Pancreas (tissue), 10 donors: Measurements from ENCODE around the gene CHSY3. TPM values are rescaled to one million over a fixed set of nuclear protein-coding genes. Genes with fewer than 3 reads are reported as not detected.

Experiments
- ATAC-seq, 4 donors: fragments of 200-7000 bp; cut with Tn5 transposase; one replicate each; pipeline versions ENCODE4 v1.8.0 to v1.9.1; 2020; ENCODE audit warnings: mild to moderate bottlenecking in 4 of 4, moderate library complexity in 4 of 4
- DNase-seq, 6 donors: peaks; one replicate each; pipeline ENCODE4 v3.0.0-alpha.2; 2020
- FAIRE-seq: peaks from 2 replicates; lab custom pipeline; 2012; peaks lifted over from hg19 to GRCh38; lab: Jason Lieb, UNC
- H3K27ac ChIP-seq, 4 donors: fragments of 200-600 bp; sonication (generic); 1 replicate in 3 of 4; 2 replicates in 1 of 4; pipeline versions ENCODE4 v1.5.0 to v1.8.0; 2020
- H3K27me3 ChIP-seq, 4 donors: fragments of 200-600 bp; one replicate each; pipeline ENCODE4 v1.8.0; 2021
- H3K36me3 ChIP-seq, 3 donors: fragments of 200-600 bp; sonication (generic) in 1 of 3; one replicate each; pipeline versions ENCODE4 v1.5.0 to v1.8.0; 2020 to 2021
- H3K4me1 ChIP-seq, 3 donors: fragments of 200-600 bp; one replicate each; pipeline ENCODE4 v1.8.0; 2021
- H3K4me3 ChIP-seq, 4 donors: fragments of 200-600 bp; sonication (generic) in 2 of 4; one replicate each; pipeline versions ENCODE4 v1.5.0 to v1.8.0; 2020 to 2021
- H3K9me3 ChIP-seq, 4 donors: fragments of 200-600 bp; one replicate each; pipeline ENCODE4 v1.8.0; 2021
- CTCF ChIP-seq, 4 donors: fragments of 200-600 bp; sonication (generic) in 3 of 4; IDR thresholded peaks; one replicate each; pipeline versions ENCODE4 v1.5.0 to v1.8.0; 2021; ENCODE audit warnings: antibody characterized with exemption in 4 of 4
- WGBS, 2 donors: extraction: QIAGEN DNeasy Blood & Tissue Kit; methylation state at CpG; one replicate each; pipeline ENCODE4 v1.1.7; 2013; 5-methylcytosine and 5-hydroxymethylcytosine counted together
- intact Hi-C, 3 donors: fragments of 100-400 bp; cut with DNase I; formaldehyde crosslinking; loops; one replicate each; pipeline versions ENCODE4 v1.11.1 to v1.14.2; 2022
- polyA plus RNA-seq, 2 donors: library from polyadenylated mRNA; stranded (reverse); fragments of 200-250 nt; gene quantifications; one replicate each; pipeline ENCODE4 v1.2.3, GENCODE V29; 2013
- total RNA-seq, 6 donors: library from RNA; stranded (reverse); fragmentation: NEBNext Ultra II Directional in 4 of 6; extraction: Animal tissue kit (Norgen Biotek cat#: 25700) in 4 of 6; gene quantifications; one replicate each; pipeline versions ENCODE4 v1.2.1 to v1.2.4, GENCODE V29; 2021 to 2023
- donor health status: healthy with polysubstance abuse.
- donor health status: DM: no; HTN: no; CAD: no; lungs with moderate emphysema.
- donor health status: DM: no; HTN: no; CAD: no.
- donor health status: control.
- donor health status: control.
- donor health status: Bipolar disorder and iron deficiency.
- donor health status: DM: yes; HTN: yes; CAD: no.
- donor health status: DM: no; HTN: no; CAD: no.
- donor health status: DM: no; HTN: no; CAD: no.
- donor health status: DM: yes; HTN: yes; CAD: no.

The CHSY3 gene
- total and polyA plus RNA-seq, 8 donors, result 0.07 to 1.2 (median 0.16) TPM

DNA sequence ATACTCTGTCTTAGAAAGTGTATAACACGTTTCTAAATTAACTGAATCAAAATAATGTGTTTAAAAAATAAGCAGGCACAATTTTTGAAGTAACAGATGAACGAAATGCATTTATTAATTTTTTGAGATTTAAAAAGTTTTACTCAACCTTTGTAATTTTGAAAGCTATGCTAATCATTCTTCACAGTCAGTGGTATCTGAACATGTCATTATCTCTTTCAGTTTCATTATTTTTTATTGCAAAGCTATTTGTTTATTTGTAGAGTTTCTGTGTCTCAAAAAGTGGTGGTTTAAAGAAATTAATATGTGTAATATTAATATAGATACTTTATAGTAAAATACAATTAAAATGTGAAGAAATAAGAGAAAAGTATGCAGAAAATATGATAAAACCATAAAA lies 11.2 kb downstream of the CHSY3 start:
- intact Hi-C loops, result no loop called here
- Histone ChIP-seq H3K4me1 (no peaks in the 10 kb centered on the region), H3K36me3 (no peaks in the 10 kb centered on the region), H3K27me3 (no peaks in the 10 kb centered on the region), H3K4me3 (no peak overlapping the region), H3K9me3 (no peaks in the 10 kb centered on the region), H3K27ac (no peak overlapping the region)
- 65 to 81% methylated on average over 2 of the region's 2 CpGs for WGBS, 2 donors
- DNase-seq, result no peak
- ATAC-seq, result no peak
- TF ChIP-seq CTCF (IDR thresholded peaks at IDR 0.05), result no peak
- no peak for FAIRE-seq

DNA sequence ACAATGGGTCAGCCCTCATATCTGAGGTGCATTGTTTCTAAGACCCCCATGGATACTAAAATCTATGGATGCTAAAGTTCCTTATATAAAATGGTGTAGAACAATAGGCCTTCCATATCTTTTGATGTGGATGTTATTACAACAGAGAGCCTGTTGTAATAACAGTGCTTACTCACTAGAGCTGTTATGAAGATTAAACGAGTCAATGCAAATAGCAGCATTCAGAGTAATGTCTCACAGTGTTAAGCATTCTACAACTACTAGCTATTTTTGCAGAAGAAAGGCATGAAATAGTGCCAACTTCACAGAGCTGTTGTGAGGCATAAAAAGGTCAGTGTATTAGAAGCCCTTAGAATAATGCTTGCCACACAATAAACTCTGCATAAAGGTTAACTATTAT lies 13.0 kb downstream of the CHSY3 start:
- Histone ChIP-seq H3K36me3 (no peaks in the 10 kb centered on the region), H3K9me3 (no peaks in the 10 kb centered on the region), H3K4me1 (no peaks in the 10 kb centered on the region), H3K27me3 (no peaks in the 10 kb centered on the region), H3K4me3 (no peak overlapping the region), H3K27ac (no peak overlapping the region)
- ATAC-seq (no peak), FAIRE-seq (no peak), DNase-seq (no peak)
- 25 to 31% methylated on average over 1 of the region's 1 CpG for WGBS, 2 donors
- no peak for TF ChIP-seq CTCF (IDR thresholded peaks at IDR 0.05)
- intact Hi-C loops, result no loop called here

GRCh38 chr5:129921204-129921603 lies 16.9 kb downstream of the CHSY3 start:
- H3K36me3 ChIP-seq, result no peaks in the 10 kb centered on the region
- FAIRE-seq, result no peak
- H3K27me3 ChIP-seq, result no peaks in the 10 kb centered on the region
- H3K4me1 ChIP-seq, result no peaks in the 10 kb centered on the region
- H3K9me3 ChIP-seq, result no peaks in the 10 kb centered on the region
- intact Hi-C loops, result no loop called here
- WGBS, 2 donors, result 76 to 82% methylated on average over 4 of the region's 4 CpGs
- no peak for DNase-seq
- no peak for ATAC-seq
- TF ChIP-seq CTCF (IDR thresholded peaks at IDR 0.05), result no peak
- no peak overlapping the region for H3K27ac ChIP-seq
- H3K4me3 ChIP-seq, result no peak overlapping the region

GRCh38 chr5:129930221-129930620 lies 26.0 kb downstream of the CHSY3 start:
- Histone ChIP-seq H3K36me3 (no peaks in the 10 kb centered on the region), H3K27me3 (no peaks in the 10 kb centered on the region), H3K4me3 (no peak overlapping the region), H3K9me3 (no peaks in the 10 kb centered on the region), H3K4me1 (no peaks in the 10 kb centered on the region), H3K27ac (no peak overlapping the region)
- DNase-seq, result no peak
- intact Hi-C loops, result no loop called here
- TF ChIP-seq CTCF (IDR thresholded peaks at IDR 0.05), result no peak
- WGBS, 2 donors, result 67 to 69% methylated on average over 4 of the region's 4 CpGs
- FAIRE-seq, result no peak
- no peak for ATAC-seq

- Histone ChIP-seq H3K27ac (no peak overlapping the region), H3K9me3 (no peaks in the 10 kb centered on the region), H3K4me3 (no peak overlapping the region), H3K36me3 (no peaks in the 10 kb centered on the region), H3K27me3 (no peaks in the 10 kb centered on the region), H3K4me1 (no peaks in the 10 kb centered on the region)
- WGBS, 2 donors, result 56 to 58% methylated on average over 2 of the region's 2 CpGs
- FAIRE-seq, result no peak
- no peak for ATAC-seq
- DNase-seq, result no peak
- no peak for TF ChIP-seq CTCF (IDR thresholded peaks at IDR 0.05)
- intact Hi-C loops, result no loop called here
These were observed 31.4 kb downstream of the CHSY3 start for GRCh38 chr5:129935626-129936025.
